GM12874 (cell line): Measurements from ENCODE around the gene ABCA12.

Experiments used
- CTCF ChIP-seq: IDR thresholded peaks from 2 replicates; pipeline ENCODE4 v1.5.1; 2011; ENCODE audit warnings: low read depth, mild to moderate bottlenecking, control low read depth, low read length, moderate library complexity; ENCODE audit not compliant: insufficient read depth

ABCA12 gene

DNA sequence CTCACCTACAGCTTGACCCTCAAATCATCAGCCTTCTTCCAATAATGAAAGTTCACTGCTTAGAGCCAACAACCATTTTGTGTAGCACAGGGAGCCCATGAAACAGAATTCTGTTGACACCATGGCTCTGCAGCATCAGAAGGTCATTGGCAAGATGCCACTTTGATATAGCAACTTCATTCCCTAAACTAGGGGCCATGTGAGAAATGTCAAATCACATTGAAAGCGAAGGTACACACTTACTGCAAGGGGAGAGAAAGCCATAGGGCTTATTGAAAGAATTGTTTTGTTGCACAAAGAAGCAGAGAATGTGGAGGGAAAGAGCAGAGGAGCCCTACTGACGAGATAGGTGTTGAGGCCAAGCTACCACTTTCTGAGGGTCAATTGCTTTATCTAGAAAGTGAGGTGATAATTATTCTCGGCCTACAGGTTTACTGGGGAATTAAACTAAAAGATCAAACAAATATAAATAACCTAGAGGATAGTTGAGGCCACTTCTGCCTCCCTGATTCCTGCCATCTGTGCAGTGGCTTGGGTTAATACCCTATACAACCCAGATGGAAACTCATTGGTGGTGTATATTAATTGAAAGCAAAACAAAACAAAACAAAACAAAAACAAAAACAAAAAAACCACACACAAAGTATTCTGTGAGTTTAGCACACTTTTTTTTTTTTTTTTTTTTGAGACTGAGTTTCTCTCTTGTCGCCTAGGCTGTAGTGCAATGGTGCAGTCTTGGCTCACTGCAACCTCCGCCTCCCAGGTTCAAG lies 5.9 kb upstream of the ABCA12 start:
- TF ChIP-seq CTCF: no peak

DNA sequence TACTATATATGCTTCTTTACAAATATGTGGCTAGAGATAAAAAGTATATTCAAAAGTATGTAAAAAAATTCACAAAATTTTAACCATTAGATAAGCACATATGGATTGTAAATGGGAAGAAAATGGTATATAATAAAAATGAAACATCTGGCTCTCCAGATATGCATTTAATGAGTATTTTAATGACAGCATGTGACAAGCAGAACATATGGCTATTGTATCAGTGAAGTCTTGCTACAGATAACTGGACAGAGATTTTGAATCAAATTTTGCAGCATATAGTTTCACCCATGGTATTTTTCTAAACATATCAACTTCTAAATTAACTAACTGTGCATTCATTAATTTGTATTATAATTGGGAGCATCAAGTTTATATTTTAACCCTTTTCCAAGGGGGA lies 5.0 kb upstream of the ABCA12 start:
- no peak for TF ChIP-seq CTCF

DNA sequence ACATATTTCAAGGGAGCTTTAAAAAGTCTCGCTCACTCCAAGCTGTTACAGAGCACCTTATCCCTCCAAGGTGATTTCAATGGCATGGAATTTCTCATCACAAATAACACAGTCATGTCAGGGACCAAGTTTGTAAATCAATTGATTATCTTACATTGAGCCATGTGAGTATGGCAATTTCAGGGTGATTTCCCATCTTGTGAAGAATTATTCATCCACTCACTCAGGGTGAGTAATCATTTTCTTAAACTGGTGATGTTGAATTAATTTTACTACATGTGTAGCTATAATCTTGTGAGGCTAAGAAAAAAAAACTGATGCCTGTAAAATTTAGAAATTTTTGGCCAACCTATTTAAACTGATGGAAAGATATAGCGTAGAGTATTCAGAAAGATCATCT lies 3.3 kb upstream of the ABCA12 start:
- TF ChIP-seq CTCF: no peak

DNA sequence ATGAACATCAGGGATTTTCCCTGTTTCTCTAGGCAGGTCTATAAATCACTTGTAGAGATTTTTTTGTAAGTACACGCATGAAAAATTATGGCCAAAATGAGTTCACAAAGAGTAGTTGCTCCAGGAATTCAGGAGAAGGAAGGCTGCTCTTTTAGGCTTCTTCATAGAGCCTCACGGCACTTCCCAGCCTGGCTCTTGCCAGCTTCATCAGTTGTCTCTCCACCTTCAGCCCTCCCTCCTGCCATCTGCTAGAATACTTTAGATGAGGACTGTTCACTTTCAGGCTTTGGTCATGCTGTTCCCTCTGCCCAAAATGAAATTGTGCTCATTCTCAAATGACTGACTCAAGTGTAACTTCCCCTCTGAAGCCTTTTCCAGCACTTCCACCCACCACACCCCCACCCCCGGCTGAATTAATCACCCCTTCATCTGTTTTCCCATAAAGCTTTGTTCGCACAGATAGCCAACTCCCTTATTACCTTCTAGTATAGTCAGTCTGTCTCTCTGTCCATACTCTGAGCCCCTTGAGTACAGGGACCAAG lies 1.8 kb upstream of the ABCA12 start:
- TF ChIP-seq CTCF: no peak

DNA sequence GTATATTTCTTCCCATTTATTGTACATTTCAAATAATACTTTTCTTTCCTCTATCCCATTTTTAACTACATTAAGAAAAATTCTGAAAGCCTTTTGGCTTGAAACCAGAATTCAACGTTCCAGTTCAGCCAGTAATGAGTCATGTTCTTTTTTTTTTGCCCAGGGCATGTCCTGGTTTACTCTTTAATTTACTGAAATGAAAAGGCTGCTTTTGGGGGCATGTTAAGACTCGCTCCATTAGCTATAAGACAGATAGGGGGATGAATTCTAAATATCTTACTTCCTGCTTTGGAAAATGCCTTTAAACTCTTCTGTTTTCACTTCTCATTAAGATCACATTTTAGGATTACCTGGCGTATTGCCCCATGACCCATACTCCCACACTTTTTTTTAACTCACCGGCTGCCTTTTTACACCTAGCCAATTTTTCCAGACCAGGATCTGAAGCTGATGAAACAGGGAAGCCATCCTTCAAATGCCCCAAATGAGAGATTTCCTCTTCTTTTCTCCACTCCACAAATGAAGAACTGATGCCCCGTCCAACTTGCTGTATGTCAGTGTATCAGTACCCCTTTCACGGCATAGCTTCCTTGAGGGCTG lies 585 bp downstream of the ABCA12 start:
- no peak for TF ChIP-seq CTCF

GRCh38 chr2:215137329-215137686 lies 1.1 kb downstream of the ABCA12 start:
- no peak for TF ChIP-seq CTCF

DNA sequence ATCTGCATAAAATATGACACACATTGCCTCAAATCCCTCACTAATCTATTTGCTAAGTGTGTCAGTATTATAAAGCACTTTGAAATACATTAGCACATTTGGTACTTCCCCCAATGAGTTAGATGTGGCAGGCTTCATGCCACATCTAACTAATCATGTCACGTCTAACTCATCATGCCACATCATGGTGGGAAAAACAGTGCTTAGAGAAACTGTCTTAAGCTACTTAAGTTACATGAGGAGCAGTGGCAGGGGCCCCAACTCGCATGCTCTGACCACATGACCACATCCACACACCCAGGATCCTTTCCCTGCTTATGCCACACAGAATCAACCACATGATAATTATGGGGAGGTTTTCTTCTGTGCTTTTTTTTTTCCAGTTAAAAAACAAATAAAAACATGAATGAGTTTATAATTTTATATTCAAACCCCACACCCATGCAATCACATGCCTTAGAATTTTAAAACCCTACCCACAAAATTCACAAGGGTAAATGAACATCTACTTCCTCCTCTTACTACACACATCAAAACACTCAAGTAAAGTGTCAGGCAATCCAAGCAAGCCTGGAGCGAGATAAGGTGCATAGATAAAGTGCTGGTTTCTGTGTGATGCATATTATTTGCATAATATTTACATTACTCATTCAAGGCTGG lies 1.6 kb downstream of the ABCA12 start:
- no peak for TF ChIP-seq CTCF
